Tibial artery (tissue), 4 donors: Measurements from ENCODE around the gene C1QTNF1.

ENCODE experiments used
- DNase-seq, 2 donors: peaks; one replicate each; pipeline ENCODE4 v3.0.0-alpha.2; 2019
- H3K27ac ChIP-seq, 2 donors: fragments of 200-600 bp; sonication (generic) in 1 of 2; 1 replicate in 1 of 2; 2 replicates in 1 of 2; pipeline ENCODE4 v1.5.1; 2018 to 2019; ENCODE audit warnings: mild to moderate bottlenecking in 1 of 2
- H3K27me3 ChIP-seq, 2 donors: fragments of 200-600 bp; sonication (generic) in 1 of 2; one replicate each; pipeline versions ENCODE4 v1.5.1 to v1.6.0; 2016 to 2019
- H3K36me3 ChIP-seq, 3 donors: fragments of 200-600 bp; sonication (generic) in 2 of 3; one replicate each; pipeline ENCODE4 v1.5.1; 2016 to 2019; ENCODE audit warnings: mild to moderate bottlenecking in 2 of 3
- H3K4me1 ChIP-seq, 4 donors: fragments of 200-600 bp; sonication (generic) in 2 of 4; 1 replicate in 3 of 4; 2 replicates in 1 of 4; pipeline ENCODE4 v1.5.1; 2016 to 2019
- H3K4me3 ChIP-seq, 2 donors: fragments of 200-600 bp; sonication (generic) in 1 of 2; 1 replicate in 1 of 2; 2 replicates in 1 of 2; pipeline ENCODE4 v1.5.1; 2018 to 2019; ENCODE audit warnings: mild to moderate bottlenecking in 2 of 2
- H3K9me3 ChIP-seq, 3 donors: fragments of 200-600 bp; sonication (generic) in 1 of 3; one replicate each; pipeline ENCODE4 v1.5.1; 2016 to 2019
- CTCF ChIP-seq, 2 experiments: fragments of 200-600 bp in 1 of 2; fragments of 450-650 bp in 1 of 2; IDR thresholded peaks; one replicate each; pipeline ENCODE4 v1.5.1; 2017 to 2019; ENCODE audit warnings: antibody characterized with exemption in 2 of 2, mild to moderate bottlenecking in 1 of 2, moderate library complexity in 1 of 2
- intact Hi-C: fragments of 100-400 bp; cut with DNase I; formaldehyde crosslinking; loops from one replicate; pipeline ENCODE4 v1.15.0; 2023; ENCODE audit warnings: low total_unique reads

The C1QTNF1 gene

GRCh38 chr17:79079421-79080200 lies 55.6 kb downstream of the C1QTNF1 start:
- Histone ChIP-seq H3K4me3 (no peak overlapping the region), H3K27me3 (no peaks in the 10 kb centered on the region), H3K4me1 (peaks cover 0 to 14% (median 10%) of the 10 kb centered on the region in 4 donors), H3K9me3 (no peaks in the 10 kb centered on the region), H3K27ac (no peak overlapping the region), H3K36me3 (peaks cover 7 to 74% (median 54%) of the 10 kb centered on the region in 3 donors)
- TF ChIP-seq CTCF (IDR thresholded peaks at IDR 0.05), result no peak
- no peak for DNase-seq
- intact Hi-C loops, result loop anchor here (5.0 to 10.0 kb wide), 2 partner anchors 62 to 635 kb away; no protein-coding TSS in a partner anchor

GRCh38 chr17:79080349-79080748 lies 56.4 kb downstream of the C1QTNF1 start:
- no peak for DNase-seq
- Histone ChIP-seq H3K27ac (no peak overlapping the region), H3K4me3 (no peak overlapping the region), H3K4me1 (peaks cover 0 to 11% (median 9%) of the 10 kb centered on the region in 4 donors), H3K9me3 (no peaks in the 10 kb centered on the region), H3K27me3 (no peaks in the 10 kb centered on the region), H3K36me3 (peaks cover 10 to 81% (median 62%) of the 10 kb centered on the region in 3 donors)
- intact Hi-C loops, result loop anchor here (5.0 to 10.0 kb wide), 2 partner anchors 63 to 634 kb away; no protein-coding TSS in a partner anchor
- no peak for TF ChIP-seq CTCF (IDR thresholded peaks at IDR 0.05)

GRCh38 chr17:79080761-79081290 lies 56.9 kb downstream of the C1QTNF1 start:
- Histone ChIP-seq H3K4me1 (peaks cover 0 to 7% (median 5%) of the 10 kb centered on the region in 4 donors), H3K36me3 (peaks cover 14 to 86% (median 67%) of the 10 kb centered on the region in 3 donors), H3K9me3 (no peaks in the 10 kb centered on the region), H3K27ac (no peak overlapping the region), H3K4me3 (no peak overlapping the region), H3K27me3 (no peaks in the 10 kb centered on the region)
- DNase-seq, result no peak
- intact Hi-C loops, result loop anchor here (5.0 to 10.0 kb wide), 2 partner anchors 64 to 634 kb away; no protein-coding TSS in a partner anchor
- TF ChIP-seq CTCF (IDR thresholded peaks at IDR 0.05), result no peak

GRCh38 chr17:79081571-79082276 lies 57.8 kb downstream of the C1QTNF1 start:
- Histone ChIP-seq H3K9me3 (no peaks in the 10 kb centered on the region), H3K36me3 (peaks cover 14 to 95% (median 74%) of the 10 kb centered on the region in 3 donors), H3K4me3 (no peak overlapping the region), H3K4me1 (peaks cover 0 to 4% (median 0%) of the 10 kb centered on the region in 4 donors), H3K27me3 (no peaks in the 10 kb centered on the region), H3K27ac (no peak overlapping the region)
- TF ChIP-seq CTCF (IDR thresholded peaks at IDR 0.05), result no peak
- no peak for DNase-seq
- intact Hi-C loops, result loop anchor here (5.0 to 10.0 kb wide), 2 partner anchors 64 to 633 kb away; no protein-coding TSS in a partner anchor

GRCh38 chr17:79082311-79083190 lies 58.6 kb downstream of the C1QTNF1 start:
- Histone ChIP-seq H3K4me1 (peaks cover 0 to 4% (median 0%) of the 10 kb centered on the region in 4 donors), H3K27me3 (no peaks in the 10 kb centered on the region), H3K4me3 (no peak overlapping the region), H3K9me3 (no peaks in the 10 kb centered on the region), H3K27ac (no peak overlapping the region), H3K36me3 (peaks cover 14 to 98% (median 82%) of the 10 kb centered on the region in 3 donors)
- intact Hi-C loops, result loop anchor here (5.0 to 10.0 kb wide), 2 partner anchors 65 to 632 kb away; no protein-coding TSS in a partner anchor
- TF ChIP-seq CTCF (IDR thresholded peaks at IDR 0.05), result peak; percentile 82 to 86
- no peak for DNase-seq
